ENCODE results near the gene TMCO6.

GRCh38 chr5:140694276-140694675 is 55.0 kb downstream of the TMCO6 start:
- TF ChIP-seq PRPF4 (IDR thresholded peaks at IDR 0.05; ENCODE audit: insufficient read depth, low read depth, low read length, poor library complexity, severe bottlenecking) = no peak
- no peak for TF ChIP-seq USF2 (CRISPR knock-in tag; IDR thresholded peaks at IDR 0.05)
- no peak for TF ChIP-seq GATAD2B (IDR thresholded peaks at IDR 0.05; ENCODE audit: borderline replicate concordance)
- no peak for TF ChIP-seq CHD4 (IDR thresholded peaks at IDR 0.05; ENCODE audit: insufficient read depth, insufficient replicate concordance, low read depth, low read length, poor library complexity, severe bottlenecking)
- TF ChIP-seq TAF9B (IDR thresholded peaks at IDR 0.05; ENCODE audit: partially characterized antibody) = no peak

All from K562 (cell line).